NOMO-1 treated with DMSO at 0.1 percent for 48 hours (cell line): ENCODE results near the gene PSMD3.
"Not testable (repeated sequence)": the region's sequence is repeated elsewhere in the genome, so short reads cannot be mapped to it uniquely, and the experiment has no call there.

Experiments
- DNase-seq: peaks from one replicate; lab custom pipeline; 2025; ENCODE audit not compliant: unreplicated experiment; lab: John Stamatoyannopoulos, UW

Gene PSMD3

GRCh38 chr17:39995438-39995837 lies 14.8 kb downstream of the PSMD3 start:
- no peak for DNase-seq

- DNase-seq, result no peak
These were observed 15.6 kb downstream of the PSMD3 start for GRCh38 chr17:39996162-39996561.

GRCh38 chr17:39996800-39997199 lies 16.2 kb downstream of the PSMD3 start:
- DNase-seq, result no peak

GRCh38 chr17:39997543-39997942 lies 16.9 kb downstream of the PSMD3 start:
- no peak for DNase-seq

GRCh38 chr17:39999067-39999466 lies 18.5 kb downstream of the PSMD3 start:
- DNase-seq, result no peak

GRCh38 chr17:40000161-40000560 lies 19.6 kb downstream of the PSMD3 start:
- DNase-seq, result no peak

DNA sequence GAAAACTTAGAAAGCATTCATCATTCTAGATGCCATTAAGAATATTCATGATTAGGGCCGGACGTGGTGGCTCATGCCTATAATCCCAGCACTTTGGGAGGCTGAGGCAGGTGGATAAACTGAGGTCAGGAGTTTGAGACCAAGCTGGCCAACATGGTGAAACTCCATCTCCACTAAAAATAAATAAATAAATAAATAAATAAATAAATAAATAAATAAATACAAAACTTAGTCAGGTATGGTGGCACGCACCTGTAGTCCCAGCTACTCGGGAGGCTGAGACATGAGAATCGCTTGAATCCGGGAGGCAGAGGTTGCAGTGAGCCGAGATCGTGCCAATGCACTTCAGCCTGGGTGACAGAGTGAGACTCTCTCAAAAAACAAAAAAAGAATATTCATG lies 20.7 kb downstream of the PSMD3 start:
- DNase-seq, result not testable (repeated sequence)

DNA sequence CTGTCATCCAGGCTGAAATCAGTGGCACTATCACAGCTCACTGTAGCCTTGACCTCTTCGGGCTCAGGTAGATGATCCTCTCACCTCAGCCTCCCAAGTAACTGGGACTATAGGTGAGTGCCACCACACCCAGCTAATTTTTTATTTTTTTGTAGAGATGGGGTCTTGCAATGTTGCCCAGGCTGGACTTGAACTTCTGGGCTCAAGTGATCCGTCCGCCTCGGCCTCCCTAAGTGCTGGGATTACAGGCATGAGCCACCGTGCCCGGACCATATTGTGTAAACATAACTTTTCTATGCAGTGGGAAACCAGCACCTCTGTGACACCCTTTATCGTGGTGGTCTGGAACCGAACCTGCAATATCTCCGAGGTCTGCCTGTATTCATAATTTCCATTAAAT lies 23.5 kb downstream of the PSMD3 start:
- DNase-seq, result no peak

DNA sequence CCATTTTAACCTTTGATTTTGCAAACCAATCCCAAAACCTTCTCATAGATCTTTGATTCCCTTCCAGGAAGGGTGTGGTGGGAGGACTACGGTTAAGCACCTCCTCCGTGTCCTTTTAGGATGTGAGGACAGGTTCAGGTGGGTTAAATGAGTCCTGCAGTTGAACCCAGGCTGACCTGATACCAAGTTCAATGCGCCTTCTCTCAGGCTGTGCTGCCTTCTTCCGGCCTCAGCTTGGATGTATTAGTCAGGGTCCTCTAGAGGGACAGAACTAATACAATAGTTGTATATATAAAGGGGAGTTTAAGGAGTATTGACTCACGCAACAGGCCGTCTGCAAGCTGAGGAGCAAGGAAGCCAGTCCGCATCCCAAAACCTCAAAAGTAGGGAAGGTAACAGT lies 24.1 kb downstream of the PSMD3 start:
- no peak for DNase-seq

GRCh38 chr17:40005520-40005919 lies 24.9 kb downstream of the PSMD3 start:
- no peak for DNase-seq

- DNase-seq, result not testable (repeated sequence)
These were observed 30.4 kb downstream of the PSMD3 start for GRCh38 chr17:40010946-40011500.

GRCh38 chr17:40012017-40012647 lies 31.5 kb downstream of the PSMD3 start:
- DNase-seq, result not testable (repeated sequence)

DNA sequence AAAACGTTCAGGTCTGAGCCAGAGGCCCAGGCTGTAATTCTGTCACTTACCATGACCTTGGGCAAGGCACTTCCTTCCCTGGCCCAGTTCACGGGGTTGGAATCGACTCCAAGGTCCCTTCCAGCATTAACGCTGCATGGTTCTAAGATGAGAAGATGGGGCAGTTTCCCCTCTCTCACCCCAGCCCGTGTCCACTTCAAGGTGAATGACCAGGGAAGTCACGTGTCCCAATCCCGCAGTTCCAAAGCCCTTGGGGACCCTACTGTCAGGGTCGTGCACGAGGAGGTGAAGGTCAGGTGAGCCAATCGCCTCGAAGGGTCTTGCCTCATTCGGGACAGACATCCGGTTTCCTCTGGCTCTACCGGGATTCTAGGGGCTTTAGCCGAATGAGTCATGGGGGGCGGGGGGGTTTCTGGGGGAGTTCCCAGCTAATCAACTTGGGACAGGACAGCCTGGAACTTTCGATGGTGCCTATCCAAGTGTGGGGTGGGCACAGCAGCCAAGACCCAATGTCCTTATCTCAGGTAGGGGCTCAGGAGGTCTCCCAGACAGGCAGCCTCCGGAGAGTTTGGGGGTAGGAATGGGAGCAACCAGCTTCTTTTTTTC lies 33.9 kb downstream of the PSMD3 start:
- no peak for DNase-seq

GRCh38 chr17:40015005-40015997 lies 34.7 kb downstream of the PSMD3 start, which contains the start of gene CSF3:
TSS of gene CSF3 (plus strand) at chr17:40015440. CDS start at chr17:40015475, 35 bp downstream.
- no peak for DNase-seq

- no peak for DNase-seq
These were observed 35.7 kb downstream of the PSMD3 start for GRCh38 chr17:40015998-40016985.

GRCh38 chr17:40017422-40018080 lies 36.9 kb downstream of the PSMD3 start:
- DNase-seq, result no peak

DNA sequence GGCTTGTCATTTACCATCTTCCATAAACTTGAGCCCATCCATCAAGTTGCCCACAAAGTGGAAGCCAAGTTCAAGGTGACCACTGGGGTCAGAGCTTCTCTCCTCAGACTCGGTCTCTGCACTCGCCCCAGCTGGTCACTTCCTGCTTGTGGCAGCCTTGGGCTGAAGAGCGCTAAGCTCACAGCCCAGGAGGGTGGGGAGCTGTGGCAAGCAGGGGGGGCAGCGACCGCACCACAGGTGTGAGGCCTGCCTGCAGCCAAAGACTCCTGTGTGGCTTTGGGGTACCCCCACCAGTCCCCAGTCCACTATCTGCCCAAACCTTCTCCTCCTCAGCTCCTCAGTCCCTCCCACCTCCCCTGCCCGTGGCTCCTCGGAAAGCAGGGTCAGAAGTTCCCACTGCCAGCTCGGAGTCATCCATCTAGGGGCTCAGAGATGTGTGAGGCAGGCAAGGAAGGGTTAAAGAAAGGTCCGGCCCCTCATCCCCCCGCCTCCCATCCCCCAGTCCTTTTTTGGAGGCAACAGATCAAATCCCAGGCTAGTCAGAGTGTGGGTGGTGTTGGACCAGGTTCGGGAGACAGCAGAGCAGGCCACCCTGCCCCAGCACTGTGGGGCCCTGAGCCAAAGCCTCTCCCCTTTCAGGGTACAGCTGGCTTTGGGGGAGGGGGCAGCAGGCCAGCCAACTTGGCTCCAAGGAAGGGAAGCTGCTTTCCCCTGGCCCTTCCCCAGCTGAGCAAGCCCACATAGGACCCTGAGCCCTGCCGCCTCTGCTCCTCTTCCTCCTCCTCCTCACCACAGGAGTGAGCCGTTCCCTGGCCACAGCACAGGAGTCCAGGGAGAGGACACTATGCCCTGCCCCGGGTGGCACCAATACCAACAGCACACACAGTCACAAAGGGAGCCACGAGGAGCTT lies 37.9 kb downstream of the PSMD3 start:
- DNase-seq, result no peak

GRCh38 chr17:40019140-40019991 lies 38.8 kb downstream of the PSMD3 start:
- DNase-seq, result no peak
